Fibroblast of skin of left quadriceps (primary cell): ENCODE measurements around the gene VPS13A.
"Not testable (repeated sequence)": the region's sequence is repeated elsewhere in the genome, so short reads cannot be mapped to it uniquely, and the experiment has no call there.

ENCODE experiments used
- DNase-seq, 2 experiments: peaks; one replicate each; pipeline ENCODE4 v3.0.0-alpha.2; 2013; ENCODE audit warnings: low read depth in 2 of 2

Gene VPS13A

GRCh38 chr9:77423841-77424240 lies 246.5 kb downstream of the VPS13A start:
- DNase-seq: no peak

DNA sequence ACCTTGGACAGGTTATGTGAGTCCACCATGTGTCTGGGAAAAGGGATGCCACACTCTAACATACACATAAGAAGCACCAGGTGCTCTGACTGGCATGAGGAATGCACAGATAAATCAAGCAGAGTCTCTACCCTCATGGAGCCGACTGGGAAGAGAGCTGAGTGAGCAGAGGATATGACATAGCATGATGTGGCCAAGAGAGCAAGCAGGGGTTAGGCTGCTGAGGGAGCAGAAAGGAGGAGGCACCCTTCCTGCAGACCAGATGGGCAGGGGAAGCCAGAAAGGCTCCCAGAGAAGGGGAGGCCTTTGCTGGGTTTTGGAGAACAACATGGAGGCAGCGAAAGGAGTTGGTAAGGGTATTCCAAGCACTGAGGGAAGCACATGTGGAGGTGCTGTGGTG lies 247.7 kb downstream of the VPS13A start:
- DNase-seq: no peak

DNA sequence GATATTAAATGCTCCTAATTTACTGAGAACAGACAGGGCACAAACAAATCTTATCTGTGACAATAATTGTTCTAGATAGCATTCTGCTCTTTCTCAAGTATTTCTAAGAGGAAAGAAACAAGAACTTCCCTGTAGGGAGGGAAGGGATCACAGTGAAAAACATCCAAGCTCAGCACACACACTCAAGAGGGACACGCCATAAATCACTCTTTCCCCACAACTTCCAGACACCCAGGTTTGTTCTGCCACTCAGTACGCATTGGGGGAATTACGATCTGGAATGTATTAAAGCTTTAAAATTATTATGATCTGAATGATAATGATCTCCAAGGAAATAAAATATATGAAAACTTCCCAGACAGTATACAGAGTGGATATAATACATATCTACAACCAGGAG lies 249.4 kb downstream of the VPS13A start:
- no peak for DNase-seq

DNA sequence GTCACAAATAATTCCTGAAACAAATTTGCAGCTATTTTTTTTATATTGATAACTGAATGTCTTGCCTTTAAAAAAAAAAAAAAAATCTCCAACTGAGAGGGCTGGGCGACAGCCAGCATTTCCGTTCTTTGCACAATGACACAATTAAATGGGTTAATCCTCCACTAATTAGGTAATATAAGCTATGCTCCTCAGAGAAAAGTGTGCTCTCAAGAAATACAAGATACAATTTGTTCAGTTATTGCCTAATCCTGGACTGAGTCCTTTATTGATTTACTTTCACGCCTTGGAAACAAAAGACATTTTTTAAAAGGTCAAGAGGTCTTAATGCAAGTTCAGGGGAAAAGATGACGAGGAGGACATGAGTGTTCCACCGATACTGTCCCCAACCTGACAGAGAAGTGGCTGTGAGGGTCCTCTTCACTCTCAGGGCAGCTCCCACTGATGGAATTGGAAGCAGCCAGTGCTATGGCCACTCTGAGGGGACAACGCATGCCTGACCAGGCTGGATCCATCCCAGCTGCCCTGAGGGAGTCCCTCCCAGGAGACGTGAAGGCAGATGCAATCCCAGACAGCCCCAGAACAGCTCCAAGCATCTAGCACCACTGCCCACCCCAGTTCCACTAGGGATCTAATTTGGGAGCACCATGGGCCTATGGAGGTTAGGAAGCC lies 250.1 kb downstream of the VPS13A start:
- no peak for DNase-seq

- no peak for DNase-seq
Measured at GRCh38 chr9:77429928-77430327, 252.6 kb downstream of the VPS13A start.

- no peak for DNase-seq
Measured at GRCh38 chr9:77432053-77432452, 254.7 kb downstream of the VPS13A start.

GRCh38 chr9:77433675-77434445 lies 256.5 kb downstream of the VPS13A start:
- peak in 1 of 2 experiments; percentile 44 for DNase-seq

GRCh38 chr9:77435277-77435676 lies 257.9 kb downstream of the VPS13A start:
- no peak for DNase-seq

DNA sequence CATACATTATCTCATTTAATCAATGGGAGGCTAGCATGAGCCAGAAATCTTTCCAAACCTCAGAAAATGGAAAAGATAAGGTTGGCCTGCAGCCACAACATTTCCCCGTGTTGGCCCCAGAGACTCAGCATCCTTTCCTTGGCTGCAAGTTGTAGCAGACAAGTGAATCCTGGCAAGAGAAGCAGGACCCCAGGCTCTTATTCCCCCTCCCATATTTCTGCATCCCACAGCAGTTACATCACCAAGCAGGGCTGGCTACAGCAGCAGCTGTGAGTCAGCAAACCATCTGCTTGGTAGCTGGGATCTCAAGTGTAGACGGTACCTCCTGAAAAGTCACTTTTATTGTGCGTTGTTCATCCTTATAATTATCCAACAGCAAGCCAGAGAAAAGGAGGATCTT lies 258.4 kb downstream of the VPS13A start:
- DNase-seq: peak in 1 of 2 experiments; percentile 20

- no peak for DNase-seq
Measured at GRCh38 chr9:77438653-77439052, 261.3 kb downstream of the VPS13A start.

DNA sequence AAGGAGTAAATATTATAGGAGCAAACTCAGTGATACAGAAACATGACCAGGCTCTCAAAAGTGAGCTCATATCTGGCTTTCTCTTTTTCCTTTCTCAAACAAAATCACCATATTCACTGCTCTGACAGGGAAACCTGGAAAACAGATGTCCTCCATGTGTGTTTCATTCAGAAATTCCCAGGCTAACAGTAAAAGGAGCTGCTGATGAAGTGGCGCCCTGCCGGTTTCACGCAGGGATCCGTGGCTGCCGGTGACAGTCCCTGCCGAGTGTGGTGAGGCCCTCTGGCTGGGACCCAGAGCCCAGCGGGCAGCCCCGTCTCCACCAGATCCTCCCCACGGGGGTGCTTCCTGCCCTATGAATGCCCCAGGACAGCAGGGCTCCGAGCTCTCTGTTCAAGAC lies 262.7 kb downstream of the VPS13A start:
- peak; percentile 60 to 61 for DNase-seq

DNA sequence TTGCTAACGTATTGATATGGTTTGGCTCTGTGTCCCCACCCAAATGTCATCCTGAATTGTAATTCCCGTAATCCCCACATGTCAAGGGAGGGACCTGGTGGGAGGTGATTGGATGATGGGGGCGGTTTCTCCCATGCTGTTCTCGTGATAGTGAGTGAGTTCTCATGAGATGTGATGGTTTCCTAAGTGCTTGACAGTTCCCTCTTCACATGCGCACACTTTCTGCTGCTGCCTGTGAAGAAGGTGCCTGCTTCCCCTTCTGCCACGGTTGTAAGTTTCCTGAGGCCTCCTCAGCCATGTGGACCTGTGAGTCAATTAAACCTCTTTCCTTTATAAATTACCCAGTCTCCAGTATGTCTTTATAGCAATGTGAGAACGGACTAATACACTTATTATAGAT lies 263.8 kb downstream of the VPS13A start:
- DNase-seq: not testable (repeated sequence)

GRCh38 chr9:77442436-77442835 lies 265.1 kb downstream of the VPS13A start:
- no peak for DNase-seq

DNA sequence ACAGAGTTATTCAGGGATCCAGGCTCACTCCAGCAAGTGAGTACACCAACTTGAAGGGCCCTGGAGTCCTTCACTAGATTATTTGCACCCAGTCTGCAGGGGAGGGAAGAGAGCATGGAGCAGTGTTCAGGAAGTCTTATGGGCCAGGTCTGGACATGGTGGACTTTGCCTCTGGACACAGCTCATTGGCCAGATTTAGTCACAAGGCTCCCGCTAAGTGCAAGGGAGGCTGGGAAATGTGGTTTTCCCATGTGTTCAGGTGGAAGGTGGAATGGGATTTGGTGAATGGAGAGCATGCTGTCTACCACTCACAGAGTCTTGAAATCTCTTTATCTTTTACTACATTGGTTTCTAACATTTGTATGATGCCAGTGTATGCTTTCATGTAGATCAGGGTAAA lies 270.3 kb downstream of the VPS13A start:
- DNase-seq: no peak

DNA sequence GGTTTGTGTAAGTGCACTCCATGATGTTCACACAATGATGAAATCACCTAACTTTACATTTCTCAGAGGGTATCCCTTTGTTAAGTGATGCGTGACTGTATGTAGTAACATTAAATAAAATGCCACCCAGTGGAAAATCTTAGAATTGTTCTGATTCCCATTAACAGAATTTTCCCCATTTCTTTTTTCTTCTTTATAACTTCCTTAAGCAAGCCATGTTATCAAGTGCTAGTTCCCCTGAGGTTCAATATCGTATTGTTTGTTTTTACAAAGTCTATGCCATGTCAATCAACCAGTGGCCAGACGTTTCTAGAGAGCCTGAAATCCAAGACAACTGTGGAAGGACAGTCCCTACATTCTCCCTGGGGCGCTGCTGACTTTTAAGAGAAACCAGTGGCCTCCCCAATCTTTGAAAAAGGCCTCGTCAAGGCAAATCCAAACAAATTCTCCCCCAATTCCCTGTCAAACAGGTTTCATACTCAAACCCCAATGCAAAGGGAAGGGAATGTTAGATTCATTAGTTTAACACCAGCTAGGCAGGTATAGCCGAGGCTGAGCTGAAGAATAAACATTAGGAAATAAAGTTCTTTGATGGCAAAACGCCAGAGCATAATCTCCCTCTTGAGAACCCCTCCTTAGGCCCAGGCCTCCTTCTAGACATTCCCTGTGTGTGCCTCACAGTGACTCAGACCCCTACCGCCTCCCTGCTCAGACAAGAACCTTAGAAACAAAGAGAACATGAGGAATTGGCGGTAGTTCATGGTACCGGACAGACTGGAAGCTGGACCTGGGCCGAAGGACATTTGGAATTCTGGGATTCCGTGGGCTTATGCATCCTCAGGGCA lies 272.1 kb downstream of the VPS13A start:
- DNase-seq: peak in 1 of 2 experiments; percentile 23

- no peak for DNase-seq
Measured at GRCh38 chr9:77450085-77450475, 272.7 kb downstream of the VPS13A start.

- no peak for DNase-seq
Measured at GRCh38 chr9:77451507-77451906, 274.2 kb downstream of the VPS13A start.

GRCh38 chr9:77453825-77454647 lies 276.7 kb downstream of the VPS13A start:
- DNase-seq: no peak

DNA sequence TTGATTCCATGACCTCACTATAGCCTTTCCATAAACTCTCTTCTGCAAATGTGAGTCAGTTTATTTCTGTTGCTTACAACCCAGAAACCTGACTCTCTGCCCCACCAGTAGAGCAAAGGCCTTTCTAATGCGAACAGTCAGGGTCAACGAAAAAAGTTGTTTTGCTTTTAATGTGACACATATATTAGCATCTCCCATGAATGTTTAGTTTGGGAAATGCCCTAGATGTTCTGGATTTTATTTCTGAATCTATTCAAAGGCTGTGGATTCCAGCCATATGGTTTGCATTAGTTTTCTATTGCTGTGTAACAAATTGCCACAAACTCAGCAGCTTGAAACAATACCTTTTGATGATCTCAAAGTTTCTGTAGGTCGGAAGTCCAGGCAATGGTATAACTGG lies 277.3 kb downstream of the VPS13A start:
- DNase-seq: peak; percentile 53 to 55

DNA sequence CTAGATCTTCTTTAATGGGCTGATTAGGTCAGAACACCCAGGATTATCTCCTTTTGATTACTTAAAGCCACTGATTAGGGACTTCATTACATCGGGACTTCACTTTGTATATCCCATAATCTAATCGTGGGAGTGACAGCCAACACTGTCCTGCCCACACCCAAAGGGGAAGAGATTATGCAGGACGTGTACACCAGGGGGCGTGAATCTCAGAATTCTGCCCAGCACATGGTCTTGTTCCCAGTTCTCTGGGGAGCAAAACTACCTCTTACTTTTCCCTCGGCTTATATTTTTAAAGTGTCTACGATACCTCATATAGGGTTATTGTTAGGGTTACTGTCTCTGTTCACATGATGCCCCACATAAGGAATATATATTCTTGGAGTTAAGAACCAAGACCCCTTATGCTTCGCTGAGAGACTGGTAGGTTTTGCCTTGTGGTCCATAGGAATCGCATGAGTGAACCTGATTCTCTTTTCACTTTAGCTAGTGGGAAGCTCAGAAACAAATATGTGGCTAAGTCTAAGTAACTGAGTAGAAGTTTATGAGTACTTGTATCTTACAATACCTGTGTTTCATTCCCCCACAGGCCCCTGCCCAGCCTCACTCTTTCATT lies 278.1 kb downstream of the VPS13A start:
- no peak for DNase-seq

DNA sequence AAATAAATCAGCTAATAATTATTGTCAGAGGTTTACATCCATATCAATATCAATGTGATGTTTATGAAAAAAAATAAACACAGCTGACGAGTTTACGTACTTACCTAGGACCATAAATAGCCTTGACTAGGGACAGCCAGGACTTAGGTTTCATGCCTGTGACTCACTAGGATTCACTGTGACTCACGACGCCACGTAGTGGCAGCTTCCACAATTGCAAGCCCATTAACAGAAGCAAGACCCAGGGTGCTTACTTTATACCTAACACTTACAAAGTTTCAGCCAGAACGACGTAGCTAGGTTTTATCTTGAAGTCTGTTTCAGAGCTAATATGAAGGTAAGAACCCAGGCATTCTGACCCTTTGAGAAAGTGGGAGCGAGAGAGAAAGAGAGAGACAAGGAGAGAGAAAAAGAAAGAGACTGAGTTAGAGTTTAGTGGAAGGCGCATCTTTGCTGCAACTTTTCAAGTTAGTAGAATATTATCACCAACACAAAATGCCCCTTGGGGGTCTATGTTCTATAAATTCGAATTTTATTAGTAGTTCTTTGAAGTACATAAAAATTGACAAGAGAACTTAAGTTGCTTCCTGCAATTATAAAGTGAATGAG lies 279.6 kb downstream of the VPS13A start:
- peak; percentile 67 to 73 for DNase-seq
